HL-60 (cell line): Measurements from ENCODE around the gene RFXANK.

Source experiments
- CTCF ChIP-seq: IDR thresholded peaks from one replicate; pipeline ENCODE4 v1.5.1; 2011; ENCODE audit warnings: low read length, control low read depth, inconsistent platforms; ENCODE audit not compliant: insufficient read depth
- GABPA ChIP-seq: IDR thresholded peaks from 2 replicates; pipeline ENCODE4 v1.6.1; 2012; ENCODE audit warnings: low read depth
- POLR2AphosphoS5 ChIP-seq: IDR thresholded peaks from 2 replicates; pipeline ENCODE4 v1.6.1; 2012; ENCODE audit warnings: low read depth
- REST ChIP-seq: IDR thresholded peaks from 2 replicates; pipeline ENCODE4 v1.6.1; 2012; ENCODE audit warnings: low read depth; ENCODE audit not compliant: insufficient replicate concordance
- SPI1 ChIP-seq: IDR thresholded peaks from 2 replicates; pipeline ENCODE4 v1.6.1; 2012; ENCODE audit warnings: low read depth, mild to moderate bottlenecking, borderline replicate concordance

- no peak for TF ChIP-seq CTCF
- no peak for TF ChIP-seq POLR2AphosphoS5
- no peak for TF ChIP-seq REST
- TF ChIP-seq GABPA = no peak
- no peak for TF ChIP-seq SPI1
These were observed 37.1 kb upstream of the RFXANK start for GRCh38 chr19:19154768-19155494.
